HepG2 (cell line): ENCODE data around the gene HEMK1. TPM values are rescaled to one million over a fixed set of nuclear protein-coding genes. Genes with fewer than 3 reads are reported as not detected.

Source experiments
- ATF7 ChIP-seq, 2 experiments: fragments of 450-650 bp in 1 of 2; sonication (generic) in 1 of 2; formaldehyde crosslinking in 1 of 2; IDR thresholded peaks; 2 replicates each; pipeline versions ENCODE4 v1.4.0 to v1.6.1; 2016 to 2020; ENCODE audit warnings: antibody characterized with exemption in 1 of 2, mild to moderate bottlenecking in 1 of 2, missing genetic modification reagents in 1 of 2
- CENPX ChIP-seq: sonication (generic); formaldehyde crosslinking; IDR thresholded peaks from 2 replicates; pipeline ENCODE4 v1.9.0; 2021; ENCODE audit warnings: mild to moderate bottlenecking, missing genetic modification reagents, moderate library complexity
- FOXP4 ChIP-seq: sonication (generic); formaldehyde crosslinking; IDR thresholded peaks from 2 replicates; pipeline ENCODE4 v1.4.0; 2020; ENCODE audit warnings: missing genetic modification reagents
- KDM5B ChIP-seq: sonication (generic); formaldehyde crosslinking; IDR thresholded peaks from 2 replicates; pipeline ENCODE4 v1.4.0; 2020; ENCODE audit warnings: missing genetic modification reagents, mild to moderate bottlenecking, borderline replicate concordance
- NKX3-1 ChIP-seq: sonication (generic); formaldehyde crosslinking; IDR thresholded peaks from 2 replicates; pipeline ENCODE4 v1.5.0; 2020; ENCODE audit warnings: missing genetic modification reagents
- RXRA ChIP-seq: sonication (generic); formaldehyde crosslinking; IDR thresholded peaks from 2 replicates; pipeline ENCODE4 v1.5.1; 2020; ENCODE audit warnings: missing genetic modification reagents
- ZBTB38 ChIP-seq: sonication (generic); formaldehyde crosslinking; IDR thresholded peaks from 2 replicates; pipeline ENCODE4 v1.5.1; 2020; ENCODE audit warnings: mild to moderate bottlenecking, missing genetic modification reagents
- ZMYM2 ChIP-seq: sonication (generic); formaldehyde crosslinking; IDR thresholded peaks from 2 replicates; pipeline ENCODE4 v1.8.0; 2022; ENCODE audit warnings: mild to moderate bottlenecking, missing genetic modification reagents
- ZNF235 ChIP-seq: sonication (generic); formaldehyde crosslinking; IDR thresholded peaks from 2 replicates; pipeline ENCODE4 v1.8.1; 2023; ENCODE audit warnings: mild to moderate bottlenecking, missing genetic modification reagents, borderline replicate concordance
- ZNF496 ChIP-seq: sonication (generic); formaldehyde crosslinking; IDR thresholded peaks from 2 replicates; pipeline ENCODE4 v1.8.1; 2023; ENCODE audit warnings: mild to moderate bottlenecking, moderate library complexity, missing genetic modification reagents; ENCODE audit not compliant: insufficient replicate concordance
- ZNF619 ChIP-seq: sonication (generic); formaldehyde crosslinking; IDR thresholded peaks from 2 replicates; pipeline ENCODE4 v1.4.0; 2020; ENCODE audit warnings: mild to moderate bottlenecking, missing genetic modification reagents
- ZNF776 ChIP-seq: sonication (generic); formaldehyde crosslinking; IDR thresholded peaks from 2 replicates; pipeline ENCODE4 v1.4.0; 2020; ENCODE audit warnings: mild to moderate bottlenecking, missing genetic modification reagents
- polyA plus RNA-seq, 8 experiments: library from polyadenylated mRNA; depleted of rRNA in 3 of 8; stranded (reverse) in 7 of 8; unstranded in 1 of 8; fragments of >200 nt; fragmentation: Illumina TruSeq in 4 of 8; extraction: Trizol in 4 of 8; gene quantifications; 2 replicates each; pipeline versions ENCODE4 v1.2.1 to v1.2.3, GENCODE V29; 2011 to 2016; ENCODE audit warnings: low read depth in 4 of 8, missing spikeins in 1 of 8, mixed read lengths in 1 of 8; ENCODE audit not compliant: insufficient read depth in 1 of 8
- total RNA-seq, 5 experiments: library from RNA; depleted of rRNA; stranded (reverse); fragments of >200 nt; fragmentation: Illumina TruSeq; extraction: Trizol; gene quantifications; 2 replicates each; pipeline ENCODE4 v1.2.3, GENCODE V29; 2016; ENCODE audit warnings: low read depth in 1 of 5
- TF ChIP-seq, protein P1 (sequence below): sonication (generic); formaldehyde crosslinking; conservative IDR thresholded peaks from 2 replicates; pipeline ENCODE4 v1.4.0; 2020; ENCODE audit warnings: mild to moderate bottlenecking, missing genetic modification reagents, moderate library complexity
- TF ChIP-seq, protein P2 (sequence below): sonication (generic); formaldehyde crosslinking; IDR thresholded peaks from 2 replicates; pipeline ENCODE4 v1.8.0; 2022; ENCODE audit warnings: missing genetic modification reagents, mild to moderate bottlenecking, inconsistent platforms, borderline replicate concordance
- TF ChIP-seq, protein P3 (sequence below): sonication (generic); formaldehyde crosslinking; IDR thresholded peaks from 2 replicates; pipeline ENCODE4 v1.8.1; 2023; ENCODE audit warnings: mild to moderate bottlenecking, missing genetic modification reagents
- TF ChIP-seq, protein P4 (sequence below): sonication (generic); formaldehyde crosslinking; IDR thresholded peaks from 2 replicates; pipeline ENCODE4 v1.8.0; 2022; ENCODE audit warnings: mild to moderate bottlenecking, missing genetic modification reagents; ENCODE audit not compliant: insufficient replicate concordance

HEMK1 gene
- total and polyA plus RNA-seq, 2 of the 13 experiments (the other 11 are each of a cell fraction or from before 2014, with no cell fraction given): 9.8 to 12.6 TPM

- TF ChIP-seq FOXP4 (peak; percentile 66; the same call in 1 of the 2 replicates), ATF7 (IDR thresholded peaks at IDR 0.05) (no peak), ATF7 (CRISPR knock-in tag; IDR thresholded peaks at IDR 0.05) (no peak), KDM5B (CRISPR knock-in tag) (peak; percentile 88; the same call in 1 of the 2 replicates), RXRA (CRISPR knock-in tag) (peak; percentile 74), ZMYM2 (peak; percentile 98), ZNF776 (CRISPR knock-in tag) (peak; percentile 57), ZNF496 (no peak), CENPX (no peak), ZNF619 (no peak), NKX3-1 (CRISPR knock-in tag) (no peak), ZBTB38 (CRISPR knock-in tag) (no peak), ZNF235 (CRISPR knock-in tag) (no peak)
- TF ChIP-seq, protein P1, sequence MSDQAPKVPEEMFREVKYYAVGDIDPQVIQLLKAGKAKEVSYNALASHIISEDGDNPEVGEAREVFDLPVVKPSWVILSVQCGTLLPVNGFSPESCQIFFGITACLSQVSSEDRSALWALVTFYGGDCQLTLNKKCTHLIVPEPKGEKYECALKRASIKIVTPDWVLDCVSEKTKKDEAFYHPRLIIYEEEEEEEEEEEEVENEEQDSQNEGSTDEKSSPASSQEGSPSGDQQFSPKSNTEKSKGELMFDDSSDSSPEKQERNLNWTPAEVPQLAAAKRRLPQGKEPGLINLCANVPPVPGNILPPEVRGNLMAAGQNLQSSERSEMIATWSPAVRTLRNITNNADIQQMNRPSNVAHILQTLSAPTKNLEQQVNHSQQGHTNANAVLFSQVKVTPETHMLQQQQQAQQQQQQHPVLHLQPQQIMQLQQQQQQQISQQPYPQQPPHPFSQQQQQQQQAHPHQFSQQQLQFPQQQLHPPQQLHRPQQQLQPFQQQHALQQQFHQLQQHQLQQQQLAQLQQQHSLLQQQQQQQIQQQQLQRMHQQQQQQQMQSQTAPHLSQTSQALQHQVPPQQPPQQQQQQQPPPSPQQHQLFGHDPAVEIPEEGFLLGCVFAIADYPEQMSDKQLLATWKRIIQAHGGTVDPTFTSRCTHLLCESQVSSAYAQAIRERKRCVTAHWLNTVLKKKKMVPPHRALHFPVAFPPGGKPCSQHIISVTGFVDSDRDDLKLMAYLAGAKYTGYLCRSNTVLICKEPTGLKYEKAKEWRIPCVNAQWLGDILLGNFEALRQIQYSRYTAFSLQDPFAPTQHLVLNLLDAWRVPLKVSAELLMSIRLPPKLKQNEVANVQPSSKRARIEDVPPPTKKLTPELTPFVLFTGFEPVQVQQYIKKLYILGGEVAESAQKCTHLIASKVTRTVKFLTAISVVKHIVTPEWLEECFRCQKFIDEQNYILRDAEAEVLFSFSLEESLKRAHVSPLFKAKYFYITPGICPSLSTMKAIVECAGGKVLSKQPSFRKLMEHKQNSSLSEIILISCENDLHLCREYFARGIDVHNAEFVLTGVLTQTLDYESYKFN (CRISPR knock-in tag): peak; percentile 88
- TF ChIP-seq, protein P2, sequence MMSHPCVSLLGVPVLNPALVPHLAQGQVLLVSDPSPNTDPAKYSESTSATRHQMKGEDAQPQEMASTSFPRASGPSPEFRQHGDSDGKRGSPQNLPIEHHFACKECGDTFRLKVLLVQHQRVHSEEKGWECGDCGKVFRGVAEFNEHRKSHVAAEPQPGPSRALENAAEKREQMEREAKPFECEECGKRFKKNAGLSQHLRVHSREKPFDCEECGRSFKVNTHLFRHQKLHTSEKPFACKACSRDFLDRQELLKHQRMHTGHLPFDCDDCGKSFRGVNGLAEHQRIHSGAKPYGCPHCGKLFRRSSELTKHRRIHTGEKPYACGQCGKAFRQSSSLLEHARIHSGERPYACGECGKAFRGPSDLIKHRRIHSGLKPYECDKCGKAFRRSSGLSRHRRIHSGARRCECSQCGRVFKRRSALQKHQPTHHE (CRISPR knock-in tag): peak; percentile 27; the same call in 1 of the 2 replicates
- TF ChIP-seq, protein P3, sequence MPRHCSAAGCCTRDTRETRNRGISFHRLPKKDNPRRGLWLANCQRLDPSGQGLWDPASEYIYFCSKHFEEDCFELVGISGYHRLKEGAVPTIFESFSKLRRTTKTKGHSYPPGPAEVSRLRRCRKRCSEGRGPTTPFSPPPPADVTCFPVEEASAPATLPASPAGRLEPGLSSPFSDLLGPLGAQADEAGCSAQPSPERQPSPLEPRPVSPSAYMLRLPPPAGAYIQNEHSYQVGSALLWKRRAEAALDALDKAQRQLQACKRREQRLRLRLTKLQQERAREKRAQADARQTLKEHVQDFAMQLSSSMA (CRISPR knock-in tag): no peak
- TF ChIP-seq, protein P4, sequence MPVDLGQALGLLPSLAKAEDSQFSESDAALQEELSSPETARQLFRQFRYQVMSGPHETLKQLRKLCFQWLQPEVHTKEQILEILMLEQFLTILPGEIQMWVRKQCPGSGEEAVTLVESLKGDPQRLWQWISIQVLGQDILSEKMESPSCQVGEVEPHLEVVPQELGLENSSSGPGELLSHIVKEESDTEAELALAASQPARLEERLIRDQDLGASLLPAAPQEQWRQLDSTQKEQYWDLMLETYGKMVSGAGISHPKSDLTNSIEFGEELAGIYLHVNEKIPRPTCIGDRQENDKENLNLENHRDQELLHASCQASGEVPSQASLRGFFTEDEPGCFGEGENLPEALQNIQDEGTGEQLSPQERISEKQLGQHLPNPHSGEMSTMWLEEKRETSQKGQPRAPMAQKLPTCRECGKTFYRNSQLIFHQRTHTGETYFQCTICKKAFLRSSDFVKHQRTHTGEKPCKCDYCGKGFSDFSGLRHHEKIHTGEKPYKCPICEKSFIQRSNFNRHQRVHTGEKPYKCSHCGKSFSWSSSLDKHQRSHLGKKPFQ (CRISPR knock-in tag): no peak
Observed at GRCh38 chr3:50587806-50588758, 18.8 kb downstream of the HEMK1 start (continued).
